Suprapubic skin (tissue), 4 donors: ENCODE measurements around the gene SSBP1.
"Not testable (repeated sequence)": the region's sequence is repeated elsewhere in the genome, so short reads cannot be mapped to it uniquely, and the experiment has no call there.

Source experiments
- CTCF ChIP-seq, 2 donors: fragments of 200-600 bp in 1 of 2; fragments of 450-650 bp in 1 of 2; sonication (generic) in 1 of 2; IDR thresholded peaks; one replicate each; pipeline ENCODE4 v1.5.1; 2016 to 2019; ENCODE audit warnings: antibody characterized with exemption in 2 of 2, mild to moderate bottlenecking in 1 of 2, moderate library complexity in 1 of 2
- EP300 ChIP-seq: sonication (generic); formaldehyde crosslinking; IDR thresholded peaks from one replicate; pipeline ENCODE4 v1.6.1; 2017; ENCODE audit warnings: antibody characterized with exemption
- POLR2A ChIP-seq, 2 donors: fragments of 450-650 bp; IDR thresholded peaks; one replicate each; pipeline ENCODE4 v1.6.1; 2017; ENCODE audit warnings: antibody characterized with exemption in 2 of 2, mild to moderate bottlenecking in 2 of 2, moderate library complexity in 2 of 2
- POLR2AphosphoS5 ChIP-seq, 3 donors: sonication (generic); formaldehyde crosslinking; IDR thresholded peaks; one replicate each; pipeline ENCODE4 v1.6.1; 2017; ENCODE audit warnings: antibody characterized with exemption in 3 of 3

GRCh38 chr7:141751904-141752303, 13.7 kb downstream of the SSBP1 start:
- not testable (repeated sequence) for TF ChIP-seq CTCF (IDR thresholded peaks at IDR 0.05); POLR2AphosphoS5 (IDR thresholded peaks at IDR 0.05); POLR2A (IDR thresholded peaks at IDR 0.05); EP300
